Amniotic stem cell (primary cell): ENCODE data around the gene KANSL1.
"Not testable (repeated sequence)": the region's sequence is repeated elsewhere in the genome, so short reads cannot be mapped to it uniquely, and the experiment has no call there.

Experiments used
- DNase-seq: peaks from one replicate; lab custom pipeline; 2025; lab: John Stamatoyannopoulos, UW

KANSL1 gene

DNA sequence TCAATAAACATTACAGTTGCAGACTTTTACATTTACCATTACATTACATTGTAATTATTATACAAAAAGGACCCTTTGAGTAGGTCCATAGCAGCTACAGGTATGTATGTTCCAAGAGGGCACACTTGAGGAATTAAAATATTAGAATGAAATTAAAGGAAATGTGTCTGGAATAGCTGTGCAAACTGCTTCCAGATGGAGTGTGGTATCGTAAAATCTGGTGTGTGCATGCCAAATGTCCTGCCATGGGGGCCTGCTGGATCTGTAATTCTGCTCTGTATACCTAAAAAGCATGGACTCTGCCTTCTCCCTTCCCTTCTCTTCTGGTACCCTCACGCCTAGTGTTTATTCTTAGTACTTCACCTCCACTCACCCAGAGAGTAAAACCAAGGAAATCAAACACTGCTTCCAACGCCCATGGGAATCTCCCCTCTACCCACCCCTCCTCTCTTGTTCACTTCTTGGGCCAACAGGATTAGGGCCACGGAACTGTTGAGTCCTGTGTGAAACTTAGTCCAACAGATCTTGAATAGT, 155.4 kb downstream of the KANSL1 start:
- DNase-seq: no peak

DNA sequence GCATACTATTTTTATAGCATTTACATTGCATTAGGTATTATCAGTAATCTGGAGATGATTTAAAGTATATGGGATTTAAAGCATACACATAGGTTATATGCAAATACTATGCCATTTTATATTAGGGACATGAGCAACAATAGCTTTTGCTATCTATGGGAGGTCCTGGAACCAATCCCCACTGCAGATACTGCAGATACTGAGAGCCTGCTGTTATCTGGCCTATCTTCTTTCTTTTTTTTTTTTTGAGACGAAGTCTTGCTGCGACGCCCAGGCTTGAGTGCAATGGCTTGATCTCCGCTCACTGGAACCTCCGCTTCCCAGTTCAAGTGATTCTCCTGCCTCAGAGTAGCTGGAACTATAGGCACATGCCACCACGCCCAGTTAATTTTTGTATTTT, 156.7 kb downstream of the KANSL1 start:
- DNase-seq: no peak

GRCh38 chr17:46035112-46035818, 158.0 kb downstream of the KANSL1 start:
- DNase-seq: no peak

GRCh38 chr17:46033392-46033791, 159.8 kb downstream of the KANSL1 start:
- no peak for DNase-seq

DNA sequence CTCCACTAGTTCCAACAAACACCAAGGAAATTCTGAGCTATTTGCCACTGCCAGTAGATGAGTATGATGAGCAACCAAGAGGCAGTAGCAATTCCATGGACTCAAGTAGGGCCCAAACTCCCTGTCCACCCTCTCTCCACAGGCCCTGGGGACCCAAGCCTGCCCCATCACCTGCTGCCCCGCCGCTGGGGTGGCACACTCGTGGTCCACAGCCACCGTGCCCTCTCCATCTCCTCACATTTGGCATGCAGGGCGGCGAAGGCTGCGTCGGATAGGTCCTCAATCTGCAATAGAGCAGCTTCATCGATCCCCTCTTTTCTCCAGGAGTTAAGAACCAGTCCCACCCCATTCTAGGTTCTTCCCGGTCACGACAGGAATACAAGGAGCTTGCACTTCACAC, 160.3 kb downstream of the KANSL1 start:
- DNase-seq: no peak

DNA sequence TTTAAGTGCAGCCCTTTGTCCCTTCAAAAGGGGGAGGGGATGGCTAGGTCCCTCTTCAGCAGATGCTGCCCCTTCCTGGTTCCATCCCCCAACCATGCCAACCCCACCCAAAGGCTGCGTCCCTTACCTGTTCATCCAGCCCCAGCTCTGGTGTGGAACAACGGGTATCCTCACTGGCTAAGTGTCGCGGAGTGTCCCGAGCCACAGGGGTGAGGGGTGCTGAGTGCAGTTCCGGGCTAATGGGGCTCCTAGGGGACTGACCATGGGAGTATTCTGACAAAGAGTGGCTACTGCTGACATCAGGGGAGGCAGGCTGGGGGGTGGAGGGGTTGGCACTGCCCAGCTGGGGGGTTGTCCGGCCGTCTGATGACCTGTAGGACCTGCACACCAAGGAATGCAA, 161.3 kb downstream of the KANSL1 start:
- DNase-seq: no peak

- DNase-seq: no peak
Measured at GRCh38 chr17:46031440-46031839, 161.8 kb downstream of the KANSL1 start.

GRCh38 chr17:46030752-46031151, 162.5 kb downstream of the KANSL1 start:
- DNase-seq: no peak

- no peak for DNase-seq
Measured at GRCh38 chr17:46029627-46030026, 163.6 kb downstream of the KANSL1 start.

- no peak for DNase-seq
Measured at GRCh38 chr17:46028981-46029565, 164.2 kb downstream of the KANSL1 start.

DNA sequence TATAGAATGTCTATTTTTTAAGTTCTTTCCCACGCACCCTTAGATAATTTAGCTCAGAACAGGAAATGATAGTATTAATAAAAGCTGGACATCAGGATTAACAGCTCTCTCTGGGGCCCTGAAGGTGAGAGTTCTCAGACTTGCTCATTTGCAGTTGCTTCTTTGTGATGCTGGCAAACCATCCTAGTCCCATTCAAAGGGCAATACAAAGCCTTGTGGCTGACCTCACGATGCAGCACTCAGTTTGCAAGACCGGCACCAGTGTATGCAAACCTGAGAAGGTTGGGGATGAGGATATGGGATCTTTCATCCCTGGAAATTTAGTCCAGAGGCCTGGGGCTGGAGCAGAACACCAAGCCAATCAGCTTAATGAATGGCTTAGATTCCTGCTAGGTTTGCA, 164.9 kb downstream of the KANSL1 start:
- no peak for DNase-seq

DNA sequence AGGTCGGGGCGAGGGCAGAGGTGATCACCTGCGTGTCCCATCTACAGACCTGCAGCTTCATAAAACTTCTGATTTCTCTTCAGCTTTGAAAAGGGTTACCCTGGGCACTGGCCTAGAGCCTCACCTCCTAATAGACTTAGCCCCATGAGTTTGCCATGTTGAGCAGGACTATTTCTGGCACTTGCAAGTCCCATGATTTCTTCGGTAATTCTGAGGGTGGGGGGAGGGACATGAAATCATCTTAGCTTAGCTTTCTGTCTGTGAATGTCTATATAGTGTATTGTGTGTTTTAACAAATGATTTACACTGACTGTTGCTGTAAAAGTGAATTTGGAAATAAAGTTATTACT, 165.3 kb downstream of the KANSL1 start:
- DNase-seq: no peak

GRCh38 chr17:46027048-46027975, 165.9 kb downstream of the KANSL1 start:
- no peak for DNase-seq

- no peak for DNase-seq
Measured at GRCh38 chr17:46026166-46027047, 166.8 kb downstream of the KANSL1 start.

DNA sequence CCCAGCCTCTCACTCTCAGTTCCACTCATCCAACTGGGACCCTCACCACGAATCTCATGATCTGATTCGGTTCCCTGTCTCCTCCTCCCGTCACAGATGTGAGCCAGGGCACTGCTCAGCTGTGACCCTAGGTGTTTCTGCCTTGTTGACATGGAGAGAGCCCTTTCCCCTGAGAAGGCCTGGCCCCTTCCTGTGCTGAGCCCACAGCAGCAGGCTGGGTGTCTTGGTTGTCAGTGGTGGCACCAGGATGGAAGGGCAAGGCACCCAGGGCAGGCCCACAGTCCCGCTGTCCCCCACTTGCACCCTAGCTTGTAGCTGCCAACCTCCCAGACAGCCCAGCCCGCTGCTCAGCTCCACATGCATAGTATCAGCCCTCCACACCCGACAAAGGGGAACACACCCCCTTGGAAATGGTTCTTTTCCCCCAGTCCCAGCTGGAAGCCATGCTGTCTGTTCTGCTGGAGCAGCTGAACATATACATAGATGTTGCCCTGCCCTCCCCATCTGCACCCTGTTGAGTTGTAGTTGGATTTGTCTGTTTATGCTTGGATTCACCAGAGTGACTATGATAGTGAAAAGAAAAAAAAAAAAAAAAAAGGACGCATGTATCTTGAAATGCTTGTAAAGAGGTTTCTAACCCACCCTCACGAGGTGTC, 167.6 kb downstream of the KANSL1 start:
- no peak for DNase-seq

- no peak for DNase-seq
Measured at GRCh38 chr17:46025060-46025459, 168.2 kb downstream of the KANSL1 start.

DNA sequence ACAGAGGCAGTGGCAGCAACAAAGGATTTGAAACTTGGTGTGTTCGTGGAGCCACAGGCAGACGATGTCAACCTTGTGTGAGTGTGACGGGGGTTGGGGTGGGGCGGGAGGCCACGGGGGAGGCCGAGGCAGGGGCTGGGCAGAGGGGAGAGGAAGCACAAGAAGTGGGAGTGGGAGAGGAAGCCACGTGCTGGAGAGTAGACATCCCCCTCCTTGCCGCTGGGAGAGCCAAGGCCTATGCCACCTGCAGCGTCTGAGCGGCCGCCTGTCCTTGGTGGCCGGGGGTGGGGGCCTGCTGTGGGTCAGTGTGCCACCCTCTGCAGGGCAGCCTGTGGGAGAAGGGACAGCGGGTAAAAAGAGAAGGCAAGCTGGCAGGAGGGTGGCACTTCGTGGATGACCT, 168.6 kb downstream of the KANSL1 start:
- DNase-seq: no peak

GRCh38 chr17:46023783-46024388, 169.3 kb downstream of the KANSL1 start:
- no peak for DNase-seq

DNA sequence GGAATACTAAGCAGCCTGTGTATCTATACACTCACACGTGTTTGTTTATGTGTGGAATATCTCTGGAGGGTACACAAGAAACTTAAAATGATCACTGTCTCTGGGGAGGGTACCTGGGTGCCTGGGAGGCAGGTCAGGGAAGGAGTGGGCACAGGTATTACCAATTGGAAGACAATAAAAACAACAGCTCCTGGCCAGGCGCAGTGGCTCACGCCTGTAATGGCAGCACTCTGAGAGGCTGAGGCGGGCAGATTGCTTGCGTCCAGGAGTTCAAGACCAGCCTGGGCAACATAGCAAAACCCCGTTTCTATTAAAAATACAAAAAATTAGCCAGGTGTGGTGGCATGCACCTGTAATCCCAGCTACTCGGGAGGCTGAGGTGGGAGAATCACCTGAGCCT, 169.9 kb downstream of the KANSL1 start:
- not testable (repeated sequence) for DNase-seq

DNA sequence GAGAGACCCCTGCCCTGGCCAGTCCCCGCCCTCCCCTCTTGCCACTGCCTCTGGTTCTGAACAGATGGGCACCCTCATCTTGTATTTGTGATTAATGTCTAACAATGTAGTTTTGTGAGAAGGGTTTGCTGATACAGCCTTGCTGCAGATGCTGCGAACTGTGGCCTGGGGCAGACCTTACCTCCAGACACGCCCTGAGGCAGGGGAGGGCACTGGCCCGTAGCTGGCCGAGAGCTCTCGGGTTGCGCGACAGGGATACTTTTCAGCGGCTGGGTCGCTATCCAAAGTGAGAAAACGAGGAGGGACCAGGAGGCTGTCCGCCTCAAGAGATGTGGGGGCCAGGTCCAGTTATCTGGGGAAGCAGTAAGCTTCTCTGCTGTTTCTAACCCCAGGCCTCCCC, 172.2 kb downstream of the KANSL1 start:
- DNase-seq: no peak
